Hepatocyte (in vitro differentiated cells): ENCODE measurements around the gene STRBP. TPM values are rescaled to one million over a fixed set of nuclear protein-coding genes. Genes with fewer than 3 reads are reported as not detected.

Experiments
- DNase-seq: peaks from one replicate; pipeline ENCODE4 v3.0.0-alpha.2; 2016; ENCODE audit warnings: low spot score
- H2AFZ ChIP-seq: fragments of 200-600 bp; sonication (generic); 2 replicates; pipeline ENCODE4 v1.6.0; 2016; ENCODE audit warnings: antibody characterized with exemption, mild to moderate bottlenecking
- H3K27ac ChIP-seq: fragments of 200-600 bp; sonication (generic); 2 replicates; pipeline ENCODE4 v1.5.1; 2016; ENCODE audit warnings: mild to moderate bottlenecking
- H3K27me3 ChIP-seq: fragments of 200-600 bp; sonication (generic); 2 replicates; pipeline ENCODE4 v1.6.1; 2016
- H3K36me3 ChIP-seq: fragments of 200-600 bp; sonication (generic); replicated peaks from 2 replicates; pipeline ENCODE4 v1.5.1; 2016; ENCODE audit warnings: low read depth; ENCODE audit not compliant: insufficient read depth
- H3K4me1 ChIP-seq: fragments of 200-600 bp; sonication (generic); 2 replicates; pipeline ENCODE4 v1.5.1; 2016; ENCODE audit warnings: mild to moderate bottlenecking, moderate library complexity; ENCODE audit not compliant: insufficient read depth
- H3K4me2 ChIP-seq: fragments of 200-600 bp; sonication (generic); 2 replicates; pipeline ENCODE4 v1.6.0; 2016
- H3K4me3 ChIP-seq: fragments of 200-600 bp; sonication (generic); 2 replicates; pipeline ENCODE4 v1.5.1; 2016; ENCODE audit warnings: mild to moderate bottlenecking
- H3K79me2 ChIP-seq: fragments of 200-600 bp; sonication (generic); 2 replicates; pipeline ENCODE4 v1.6.0; 2017; ENCODE audit warnings: mild to moderate bottlenecking
- H3K9me2 ChIP-seq: fragments of 200-600 bp; sonication (generic); replicated peaks from 2 replicates; pipeline ENCODE4 v1.6.0; 2017; ENCODE audit warnings: mild to moderate bottlenecking; ENCODE audit not compliant: insufficient read depth
- H3K9me3 ChIP-seq: fragments of 200-600 bp; sonication (generic); 2 replicates; pipeline ENCODE4 v1.5.1; 2016; ENCODE audit warnings: low read depth, mild to moderate bottlenecking
- H4K20me1 ChIP-seq: fragments of 200-600 bp; sonication (generic); 2 replicates; pipeline ENCODE4 v1.6.0; 2016; ENCODE audit warnings: mild to moderate bottlenecking; ENCODE audit not compliant: insufficient read depth, poor library complexity, severe bottlenecking
- CTCF ChIP-seq: fragments of 200-600 bp; sonication (generic); IDR thresholded peaks from 2 replicates; pipeline ENCODE4 v1.5.1; 2016; ENCODE audit warnings: antibody characterized with exemption, mild to moderate bottlenecking; ENCODE audit not compliant: poor library complexity
- EZH2 ChIP-seq: fragments of 200-600 bp; sonication (generic); IDR thresholded peaks from 2 replicates; pipeline ENCODE4 v1.6.1; 2016; ENCODE audit warnings: antibody characterized with exemption, mild to moderate bottlenecking, borderline replicate concordance
- EZH2phosphoT487 ChIP-seq: fragments of 200-600 bp; sonication (generic); IDR thresholded peaks from one replicate; pipeline ENCODE4 v1.6.1; 2018; ENCODE audit warnings: antibody characterized with exemption, mild to moderate bottlenecking, low read depth, moderate library complexity; ENCODE audit not compliant: unreplicated experiment, severe bottlenecking
- WGBS: methylation state at CpG from one replicate; pipeline ENCODE4 v1.1.6; 2016; ENCODE audit warnings: low lambda C conversion rate; ENCODE audit errors: missing lambda C conversion rate; 5-methylcytosine and 5-hydroxymethylcytosine counted together
- polyA plus RNA-seq: library from polyadenylated mRNA; unstranded; fragments of >200 nt; fragmentation: Nextera tagmentation; extraction: Ambion mirVana; gene quantifications from 2 replicates; pipeline ENCODE4 v1.2.1, GENCODE V29; 2016
- total RNA-seq: library from RNA; depleted of rRNA; stranded (reverse); fragments of >200 nt; gene quantifications from 2 replicates; pipeline ENCODE4 v1.2.3, GENCODE V29; 2014

Gene STRBP
- total and polyA plus RNA-seq, 2 experiments from 2014 or later: 26.8 to 27.7 TPM

GRCh38 chr9:123093141-123093540 is 175.2 kb downstream of the STRBP start:
- Histone ChIP-seq H3K9me2 (no peaks in the 10 kb centered on the region), H4K20me1 (no peaks in the 10 kb centered on the region), H3K27me3 (no peaks in the 10 kb centered on the region), H3K9me3 (no peaks in the 10 kb centered on the region), H3K36me3 (peaks cover 6% of the 10 kb centered on the region), H3K4me1 (no peaks in the 10 kb centered on the region), H3K27ac (no peak overlapping the region), H3K79me2 (peaks cover 6% of the 10 kb centered on the region), H3K4me3 (no peak overlapping the region), H3K4me2 (no peak overlapping the region), H2AFZ (no peak overlapping the region)
- WGBS: 87% methylated on average over 3 of the region's 3 CpGs
- DNase-seq: no peak
- TF ChIP-seq CTCF (no peak), EZH2phosphoT487 (no peak), EZH2 (no peak)

- H3K27ac ChIP-seq: no peak overlapping the region
- no peak overlapping the region for H3K4me3 ChIP-seq
- TF ChIP-seq CTCF: no peak
- TF ChIP-seq EZH2: no peak
- no peak for TF ChIP-seq EZH2phosphoT487
- H3K9me2 ChIP-seq: no peaks in the 10 kb centered on the region
- peaks cover 6% of the 10 kb centered on the region for H3K79me2 ChIP-seq
- H3K27me3 ChIP-seq: no peaks in the 10 kb centered on the region
- no peaks in the 10 kb centered on the region for H3K9me3 ChIP-seq
- no peak for DNase-seq
- no peaks in the 10 kb centered on the region for H4K20me1 ChIP-seq
- 93% methylated on average over 2 of the region's 2 CpGs for WGBS
- no peak overlapping the region for H2AFZ ChIP-seq
- peaks cover 6% of the 10 kb centered on the region for H3K36me3 ChIP-seq
- H3K4me1 ChIP-seq: no peaks in the 10 kb centered on the region
- H3K4me2 ChIP-seq: no peak overlapping the region
Observed at GRCh38 chr9:123091459-123091858, 176.9 kb downstream of the STRBP start.

- Histone ChIP-seq H4K20me1 (no peaks in the 10 kb centered on the region), H3K79me2 (peaks cover 6% of the 10 kb centered on the region), H3K9me3 (no peaks in the 10 kb centered on the region), H3K27me3 (no peaks in the 10 kb centered on the region), H3K36me3 (peaks cover 6% of the 10 kb centered on the region), H3K9me2 (no peaks in the 10 kb centered on the region), H3K27ac (no peak overlapping the region), H3K4me3 (no peak overlapping the region), H3K4me2 (no peak overlapping the region), H2AFZ (no peak overlapping the region), H3K4me1 (no peaks in the 10 kb centered on the region)
- TF ChIP-seq EZH2phosphoT487: no peak
- no peak for TF ChIP-seq EZH2
- TF ChIP-seq CTCF: no peak
- no peak for DNase-seq
- 95% methylated on average over 2 of the region's 2 CpGs for WGBS
Observed at GRCh38 chr9:123090956-123091355, 177.4 kb downstream of the STRBP start.
